Hematopoietic multipotent progenitor cell (in vitro differentiated cells): Measurements from ENCODE around the gene BPTF. TPM values are rescaled to one million over a fixed set of nuclear protein-coding genes. Genes with fewer than 3 reads are reported as not detected.
"Not testable (repeated sequence)": the region's sequence is repeated elsewhere in the genome, so short reads cannot be mapped to it uniquely, and the experiment has no call there.

Experiments
- DNase-seq, 3 donors: peaks; one replicate each; pipeline ENCODE4 v3.0.0-alpha.2; 2011 to 2015; ENCODE audit warnings: low read depth in 2 of 3, low spot score in 2 of 3
- total RNA-seq: library from RNA; depleted of rRNA; stranded (reverse); fragments of >200 nt; gene quantifications from one replicate; pipeline ENCODE4 v1.2.3, GENCODE V29; 2012

Gene BPTF
- total RNA-seq, 1 donor: 116 TPM

GRCh38 chr17:67831268-67831667, 6.0 kb downstream of the BPTF start:
- no peak for DNase-seq

- DNase-seq: no peak
Observed at GRCh38 chr17:67833134-67833533, 7.8 kb downstream of the BPTF start.

- DNase-seq: no peak
Observed at GRCh38 chr17:67833946-67834631, 8.8 kb downstream of the BPTF start.

- DNase-seq: no peak
Observed at GRCh38 chr17:67834634-67835033, 9.3 kb downstream of the BPTF start.

- DNase-seq: no peak
Observed at GRCh38 chr17:67836205-67836987, 11.1 kb downstream of the BPTF start.

GRCh38 chr17:67837965-67838364, 12.7 kb downstream of the BPTF start:
- DNase-seq: no peak

GRCh38 chr17:67838538-67838937, 13.2 kb downstream of the BPTF start:
- no peak for DNase-seq

GRCh38 chr17:67841992-67842391, 16.7 kb downstream of the BPTF start:
- DNase-seq: no peak

- DNase-seq: no peak
Observed at GRCh38 chr17:67842648-67843047, 17.3 kb downstream of the BPTF start.

GRCh38 chr17:67845374-67845773, 20.1 kb downstream of the BPTF start:
- DNase-seq: no peak

- not testable (repeated sequence) for DNase-seq
Observed at GRCh38 chr17:67848189-67848588, 22.9 kb downstream of the BPTF start.

- DNase-seq: peak in 1 of 3 donors; percentile 15
Observed at GRCh38 chr17:67848846-67849245, 23.5 kb downstream of the BPTF start.

GRCh38 chr17:67850991-67851631, 25.8 kb downstream of the BPTF start:
- DNase-seq: no peak

GRCh38 chr17:67853703-67854102, 28.4 kb downstream of the BPTF start:
- DNase-seq: no peak

- no peak for DNase-seq
Observed at GRCh38 chr17:67854378-67854777, 29.1 kb downstream of the BPTF start.

- peak in 2 of 3 donors; percentile 69 to 81 for DNase-seq
Observed at GRCh38 chr17:67855504-67856324, 30.4 kb downstream of the BPTF start.

GRCh38 chr17:67856402-67856801, 31.1 kb downstream of the BPTF start:
- not testable (repeated sequence) for DNase-seq

GRCh38 chr17:67862614-67863217, 37.4 kb downstream of the BPTF start:
- DNase-seq: no peak

- DNase-seq: no peak
Observed at GRCh38 chr17:67863624-67864247, 38.4 kb downstream of the BPTF start.

GRCh38 chr17:67865438-67865837, 40.1 kb downstream of the BPTF start:
- DNase-seq: no peak
